Choroid plexus epithelial cell (primary cell): ENCODE measurements around the gene FBN1.

Source experiments
- DNase-seq: peaks from one replicate; pipeline ENCODE4 v3.0.0-alpha.2; 2010; ENCODE audit warnings: low read depth
- H3K4me3 ChIP-seq: 2 replicates; pipeline ENCODE4 v1.5.1; 2011; ENCODE audit warnings: low read depth, mild to moderate bottlenecking, control low read depth, low read length, moderate library complexity
- CTCF ChIP-seq: conservative IDR thresholded peaks from 2 replicates; pipeline ENCODE4 v1.5.1; 2011; ENCODE audit warnings: low read depth, mild to moderate bottlenecking, control low read depth, inconsistent platforms, low read length, moderate library complexity

Gene FBN1

GRCh38 chr15:48625126-48625525 is 20.4 kb downstream of the FBN1 start:
- no peak overlapping the region for H3K4me3 ChIP-seq
- no peak for DNase-seq
- no peak for TF ChIP-seq CTCF

DNA sequence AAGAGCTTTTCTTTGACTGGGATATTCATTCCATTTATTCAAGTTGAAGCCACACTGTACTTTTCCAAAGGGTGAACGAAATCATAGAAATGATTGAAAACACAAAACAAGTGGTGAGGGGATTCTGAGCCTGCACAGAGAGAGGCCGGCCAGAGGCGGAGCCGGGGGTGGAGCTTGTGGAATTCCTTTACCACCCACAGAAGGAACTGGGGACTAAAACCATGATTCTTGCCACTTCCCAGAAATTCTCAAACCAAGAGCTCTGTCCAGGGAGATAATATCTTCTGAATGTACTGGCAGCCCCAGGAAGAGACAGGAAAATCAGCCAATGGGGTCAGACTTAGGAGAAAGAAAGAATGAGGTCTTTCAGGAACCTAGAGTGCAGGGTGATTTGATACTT is 20.8 kb downstream of the FBN1 start:
- no peak for DNase-seq
- no peak for TF ChIP-seq CTCF
- no peak overlapping the region for H3K4me3 ChIP-seq

GRCh38 chr15:48623456-48623855 is 22.1 kb downstream of the FBN1 start:
- no peak for DNase-seq
- no peak for TF ChIP-seq CTCF
- H3K4me3 ChIP-seq = no peak overlapping the region

DNA sequence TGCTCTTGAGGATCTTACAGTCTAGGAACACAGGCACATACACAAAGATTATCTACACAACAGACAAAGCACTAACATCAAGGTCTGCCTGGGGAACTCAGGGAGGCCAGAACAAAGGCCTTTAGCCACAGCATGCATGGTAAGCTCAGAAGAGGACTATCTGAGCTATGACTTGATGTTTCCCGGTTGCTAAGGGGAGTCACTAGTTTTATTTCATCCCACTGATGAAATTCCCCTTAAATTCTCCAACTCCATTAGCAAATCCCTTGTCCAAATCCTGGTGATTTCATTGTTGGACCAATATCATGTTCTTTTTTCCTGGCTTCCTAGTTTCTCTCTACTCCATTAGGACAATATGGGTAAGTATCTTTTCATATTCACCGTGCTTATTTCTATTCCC is 23.3 kb downstream of the FBN1 start:
- no peak overlapping the region for H3K4me3 ChIP-seq
- no peak for DNase-seq
- no peak for TF ChIP-seq CTCF

DNA sequence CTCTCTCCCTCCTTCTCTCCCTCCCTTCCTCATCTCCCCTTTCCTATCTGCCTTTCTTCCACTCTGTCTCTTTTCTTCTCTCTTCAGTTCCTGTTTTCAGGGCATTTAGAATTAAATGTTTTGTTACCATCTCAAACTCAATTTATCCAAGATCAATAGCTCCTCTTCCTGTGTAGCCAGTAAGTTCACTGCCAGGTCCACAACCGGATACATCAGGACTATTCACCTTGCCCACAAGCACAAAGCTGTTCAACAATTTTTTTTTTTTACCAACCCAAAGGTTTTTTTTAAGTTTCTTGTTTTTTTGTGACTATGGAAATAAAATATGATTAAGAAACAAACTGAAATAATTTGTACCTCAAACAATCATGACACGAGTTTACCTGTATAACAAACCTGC is 26.1 kb downstream of the FBN1 start:
- TF ChIP-seq CTCF = no peak

GRCh38 chr15:48617619-48618018 is 27.9 kb downstream of the FBN1 start:
- no peak for TF ChIP-seq CTCF
- peak; percentile 99 for DNase-seq
- H3K4me3 ChIP-seq = no peak overlapping the region

More for the DNA sequence above, 26.1 kb downstream of the FBN1 start:
- no peak overlapping the region for H3K4me3 ChIP-seq
- DNase-seq = no peak

GRCh38 chr15:48616216-48616615 is 29.3 kb downstream of the FBN1 start:
- peak; percentile 76 for DNase-seq
- no peak overlapping the region for H3K4me3 ChIP-seq
- no peak for TF ChIP-seq CTCF
